Colonic mucosa (tissue), 4 donors: ENCODE measurements around the gene LBX2. TPM values are rescaled to one million over a fixed set of nuclear protein-coding genes. Genes with fewer than 3 reads are reported as not detected.
A peak's percentile ranks its signal among the peaks of the same experiment; 100 is the strongest.

Source experiments
- DNase-seq: peaks from one replicate; pipeline ENCODE4 v3.0.0-alpha.2; 2020
- H3K27ac ChIP-seq: fragments of 200-600 bp; one replicate; pipeline ENCODE4 v1.8.0; 2021
- H3K27me3 ChIP-seq: fragments of 200-600 bp; one replicate; pipeline ENCODE4 v1.8.0; 2021
- H3K36me3 ChIP-seq: fragments of 200-600 bp; one replicate; pipeline ENCODE4 v1.8.0; 2021
- H3K4me1 ChIP-seq: fragments of 200-600 bp; one replicate; pipeline ENCODE4 v1.8.0; 2021; ENCODE audit warnings: mild to moderate bottlenecking
- H3K4me3 ChIP-seq: fragments of 200-600 bp; one replicate; pipeline ENCODE4 v1.8.0; 2021
- H3K9ac ChIP-seq, 2 donors: one replicate each; pipeline ENCODE4 v1.7.0; 2013; ENCODE audit warnings: control low read depth in 2 of 2, low read depth in 2 of 2, low read length in 2 of 2
- H3K9me3 ChIP-seq: fragments of 200-600 bp; one replicate; pipeline ENCODE4 v1.8.0; 2021
- intact Hi-C: fragments of 100-400 bp; cut with DNase I; formaldehyde crosslinking; loops from one replicate; pipeline ENCODE4 v1.14.1; 2022
- total RNA-seq, 2 donors: library from RNA; stranded (reverse); fragmentation: NEBNext Ultra II Directional in 1 of 2; extraction: Animal tissue kit (Norgen Biotek cat#: 25700) in 1 of 2; gene quantifications; one replicate each; pipeline ENCODE4 v1.2.1, GENCODE V29; 2021
- TF ChIP-seq, protein P1 (sequence below): fragments of 200-600 bp; IDR thresholded peaks from one replicate; pipeline ENCODE4 v1.8.0; 2022; ENCODE audit warnings: antibody characterized with exemption, mild to moderate bottlenecking
- donor health status: healthy.
- donor health status: DM: no; HTN: no; CAD: no.
- donor health status: DM: no; HTN: no; CAD: no.

The LBX2 gene
- total RNA-seq, 2 donors from 2014 or later = 0.50 to 0.99 TPM

DNA sequence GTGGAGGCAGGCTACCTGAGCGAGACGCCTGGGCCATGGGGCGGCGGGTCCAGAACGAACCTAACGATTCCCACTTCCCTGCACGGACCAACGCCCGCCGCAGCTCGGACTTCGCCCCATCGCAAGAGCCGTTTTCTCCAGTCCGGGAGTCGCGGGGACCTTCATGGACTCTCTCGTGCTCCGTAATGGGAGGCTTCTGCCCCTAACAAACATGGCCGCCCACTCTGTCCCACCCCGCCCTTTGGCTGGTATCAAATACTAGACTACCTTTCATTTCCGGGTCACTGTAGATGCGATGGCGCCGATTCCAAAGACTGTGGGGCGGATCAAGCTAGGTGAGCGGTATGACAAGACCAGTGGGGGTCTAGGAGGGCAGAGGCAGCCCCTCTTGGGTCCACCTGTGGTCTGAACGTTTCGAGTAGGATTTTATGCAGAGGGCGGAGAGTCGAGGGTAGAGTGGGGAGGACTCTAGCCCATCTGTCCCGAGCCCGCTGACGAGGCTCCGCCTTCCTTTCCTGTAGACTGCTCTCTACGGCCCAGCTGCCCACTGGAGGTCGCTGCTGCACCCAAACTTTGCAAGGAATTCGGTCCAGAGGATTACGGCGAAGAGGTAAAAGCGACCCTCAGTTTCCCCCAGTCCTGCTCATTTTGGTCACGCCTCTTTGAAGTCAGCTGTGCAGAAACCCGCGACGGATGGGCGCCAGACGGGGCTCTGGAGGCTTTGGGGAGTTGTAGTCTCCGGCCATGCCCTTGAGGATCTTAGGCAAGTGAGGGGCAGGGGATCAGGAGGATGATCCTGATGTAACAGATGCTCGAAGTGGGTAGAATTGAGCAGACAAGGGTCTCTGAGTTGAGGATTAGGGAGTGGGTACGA lies 16.4 kb downstream of the LBX2 start, which contains the start of the genes CCDC142 and TTC31:
Gene CCDC142 (minus strand): TSS at position 198 of the 874 bp plus-strand sequence. CDS start 161 bp downstream, at position 37.
Gene TTC31 (plus strand): TSS at position 281 of the 874 bp plus-strand sequence. CDS start 15 bp downstream, at position 296.
- intact Hi-C loops = loop anchor here (2.0 to 10.0 kb wide), 3 partner anchors 49 to 392 kb away; no protein-coding TSS in a partner anchor
- no peaks in the 10 kb centered on the region for H3K9me3 ChIP-seq
- peak within 1 kb of the TSS; percentile 86 for H3K4me3 ChIP-seq
- peaks cover 16% of the 10 kb centered on the region for H3K4me1 ChIP-seq
- no peaks in the 10 kb centered on the region for H3K27me3 ChIP-seq
- TF ChIP-seq, protein P1, sequence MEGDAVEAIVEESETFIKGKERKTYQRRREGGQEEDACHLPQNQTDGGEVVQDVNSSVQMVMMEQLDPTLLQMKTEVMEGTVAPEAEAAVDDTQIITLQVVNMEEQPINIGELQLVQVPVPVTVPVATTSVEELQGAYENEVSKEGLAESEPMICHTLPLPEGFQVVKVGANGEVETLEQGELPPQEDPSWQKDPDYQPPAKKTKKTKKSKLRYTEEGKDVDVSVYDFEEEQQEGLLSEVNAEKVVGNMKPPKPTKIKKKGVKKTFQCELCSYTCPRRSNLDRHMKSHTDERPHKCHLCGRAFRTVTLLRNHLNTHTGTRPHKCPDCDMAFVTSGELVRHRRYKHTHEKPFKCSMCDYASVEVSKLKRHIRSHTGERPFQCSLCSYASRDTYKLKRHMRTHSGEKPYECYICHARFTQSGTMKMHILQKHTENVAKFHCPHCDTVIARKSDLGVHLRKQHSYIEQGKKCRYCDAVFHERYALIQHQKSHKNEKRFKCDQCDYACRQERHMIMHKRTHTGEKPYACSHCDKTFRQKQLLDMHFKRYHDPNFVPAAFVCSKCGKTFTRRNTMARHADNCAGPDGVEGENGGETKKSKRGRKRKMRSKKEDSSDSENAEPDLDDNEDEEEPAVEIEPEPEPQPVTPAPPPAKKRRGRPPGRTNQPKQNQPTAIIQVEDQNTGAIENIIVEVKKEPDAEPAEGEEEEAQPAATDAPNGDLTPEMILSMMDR = peak; percentile 73
- DNase-seq = peak; percentile 97
- no peaks in the 10 kb centered on the region for H3K36me3 ChIP-seq
- peak within 1 kb of the TSS; percentile 91 for H3K27ac ChIP-seq
- H3K9ac ChIP-seq = peak within 1 kb of the TSS; percentile 79 to 80

DNA sequence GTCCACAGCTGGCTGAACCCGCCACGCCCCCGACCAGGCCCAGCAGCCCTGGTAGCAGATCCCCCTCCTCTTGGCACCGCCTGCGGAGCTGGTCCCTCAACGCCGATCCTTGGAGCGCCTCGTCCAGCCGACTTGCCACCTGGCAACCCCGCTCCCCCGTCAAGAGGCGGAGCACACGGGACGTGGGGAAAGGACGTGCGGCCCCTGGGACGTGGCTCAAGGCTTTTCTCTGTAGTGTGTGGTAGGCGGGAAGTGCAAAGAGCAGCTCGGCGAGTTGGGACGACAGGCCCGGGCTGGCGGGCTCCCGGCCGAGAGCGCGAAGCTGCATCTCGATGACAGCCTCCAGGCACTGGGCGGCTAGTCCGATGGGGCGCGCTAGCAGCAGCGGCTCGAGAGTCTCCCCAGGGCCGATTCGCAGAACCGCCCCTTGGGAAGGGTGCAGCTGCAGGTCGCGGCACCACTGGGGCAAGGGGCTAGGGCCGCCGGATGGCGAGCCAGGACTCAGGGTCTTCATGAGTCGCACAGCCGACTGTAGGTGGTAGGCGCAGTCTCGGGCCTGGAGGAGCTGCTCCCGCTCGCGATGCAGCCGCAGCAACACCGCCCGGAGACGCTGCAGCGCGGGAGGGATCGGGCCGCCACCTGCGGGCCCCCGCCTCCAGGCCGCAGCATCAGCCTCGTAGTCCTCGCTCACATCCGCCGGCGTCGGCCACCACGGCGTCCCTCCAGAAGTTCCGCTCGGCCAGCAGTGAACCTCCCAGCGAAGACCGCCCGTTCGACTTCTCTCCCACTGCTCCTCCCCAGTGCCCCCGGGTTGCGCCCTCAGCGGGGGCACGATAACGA lies 17.2 kb downstream of the LBX2 start:
- no peaks in the 10 kb centered on the region for H3K27me3 ChIP-seq
- H3K27ac ChIP-seq = peak overlapping the region; percentile 91
- peak overlapping the region; percentile 86 for H3K4me3 ChIP-seq
- TF ChIP-seq, protein P1 = no peak
- H3K36me3 ChIP-seq = no peaks in the 10 kb centered on the region
- intact Hi-C loops = loop anchor here (2.0 to 10.0 kb wide), 3 partner anchors 50 to 393 kb away; no protein-coding TSS in a partner anchor
- DNase-seq = no peak
- peaks cover 16% of the 10 kb centered on the region for H3K4me1 ChIP-seq
- H3K9me3 ChIP-seq = no peaks in the 10 kb centered on the region
- peak overlapping the region; percentile 79 to 80 for H3K9ac ChIP-seq

DNA sequence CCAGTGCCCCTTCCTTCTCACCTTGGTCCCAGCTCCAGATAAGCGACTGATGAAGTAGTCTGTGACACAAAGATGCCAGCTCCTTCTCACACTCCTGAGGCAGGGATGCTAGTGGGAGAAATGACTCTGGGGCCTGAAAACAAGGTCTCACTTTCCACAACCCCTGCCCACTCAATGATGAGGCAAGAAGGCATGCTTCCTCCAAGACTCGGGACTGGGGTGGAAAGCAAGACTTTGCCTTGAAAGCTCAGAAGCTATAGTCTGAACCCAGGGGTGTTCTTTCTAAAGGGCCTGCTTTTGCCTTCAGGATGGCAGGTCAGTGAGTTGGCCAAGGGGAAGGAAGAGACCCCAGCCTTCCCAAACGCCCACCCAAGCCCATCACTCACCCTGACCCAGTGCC lies 18.0 kb downstream of the LBX2 start:
- peak overlapping the region; percentile 86 for H3K4me3 ChIP-seq
- intact Hi-C loops = loop anchor here (5.0 to 10.0 kb wide), 2 partner anchors 51 to 393 kb away; no protein-coding TSS in a partner anchor
- peaks cover 16% of the 10 kb centered on the region for H3K4me1 ChIP-seq
- no peaks in the 10 kb centered on the region for H3K36me3 ChIP-seq
- peak overlapping the region; percentile 79 to 80 for H3K9ac ChIP-seq
- no peak overlapping the region for H3K27ac ChIP-seq
- TF ChIP-seq, protein P1 = no peak
- H3K9me3 ChIP-seq = no peaks in the 10 kb centered on the region
- DNase-seq = no peak
- H3K27me3 ChIP-seq = no peaks in the 10 kb centered on the region

DNA sequence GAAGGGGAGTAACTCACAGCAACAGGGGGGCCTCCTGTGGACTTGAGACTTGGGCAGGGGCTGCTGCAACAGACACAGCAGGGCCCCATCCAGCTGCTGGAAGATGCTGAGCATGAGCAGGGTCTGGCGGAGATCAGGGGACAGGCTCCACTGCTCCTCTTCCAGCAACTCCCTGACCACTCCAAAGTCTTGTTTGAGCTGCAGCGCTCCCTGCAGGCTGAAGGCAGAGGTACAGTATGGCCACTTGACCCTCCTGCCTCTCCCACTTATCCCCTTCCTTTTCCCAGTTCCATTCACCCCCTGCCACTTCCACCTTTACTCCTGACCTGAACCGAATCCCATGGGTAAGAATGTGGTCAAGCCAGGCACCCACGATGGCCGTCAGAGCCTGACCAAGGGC lies 24.5 kb downstream of the LBX2 start:
- Histone ChIP-seq H3K27ac (no peak overlapping the region), H3K27me3 (no peaks in the 10 kb centered on the region)
- intact Hi-C loops = no loop called here

More for the DNA sequence above, 24.5 kb downstream of the LBX2 start:
- no peak for DNase-seq
- no peak overlapping the region for H3K9ac ChIP-seq
- no peak overlapping the region for H3K4me3 ChIP-seq
- H3K9me3 ChIP-seq = no peaks in the 10 kb centered on the region
- peaks cover 9% of the 10 kb centered on the region for H3K4me1 ChIP-seq
- H3K36me3 ChIP-seq = peaks cover 4% of the 10 kb centered on the region
- TF ChIP-seq, protein P1 = no peak
